GM23248 (cell line): ENCODE measurements around the gene BLZF1. TPM values are rescaled to one million over a fixed set of nuclear protein-coding genes. Genes with fewer than 3 reads are reported as not detected.

Experiments
- DNase-seq: peaks from one replicate; pipeline ENCODE4 v3.0.0-alpha.2; 2015
- H2AFZ ChIP-seq: fragments of 200-600 bp; sonication (generic); 2 replicates; pipeline ENCODE4 v1.6.1; 2016; ENCODE audit warnings: antibody characterized with exemption
- H3F3A ChIP-seq: fragments of 200-600 bp; sonication (generic); 2 replicates; pipeline ENCODE4 v1.6.1; 2016; ENCODE audit warnings: mild to moderate bottlenecking, antibody characterized with exemption, mixed run types; ENCODE audit not compliant: insufficient read depth
- H3K27ac ChIP-seq: fragments of 200-600 bp; sonication (generic); 2 replicates; pipeline ENCODE4 v1.5.1; 2016; ENCODE audit warnings: mild to moderate bottlenecking
- H3K27me3 ChIP-seq: fragments of 200-600 bp; sonication (generic); replicated peaks from 2 replicates; pipeline ENCODE4 v1.6.1; 2016; ENCODE audit warnings: mild to moderate bottlenecking; ENCODE audit not compliant: insufficient read depth
- H3K36me3 ChIP-seq: fragments of 200-600 bp; sonication (generic); 2 replicates; pipeline ENCODE4 v1.6.1; 2016; ENCODE audit warnings: low read depth, mild to moderate bottlenecking
- H3K4me1 ChIP-seq: fragments of 200-600 bp; sonication (generic); 2 replicates; pipeline ENCODE4 v1.6.1; 2016; ENCODE audit warnings: mild to moderate bottlenecking; ENCODE audit not compliant: insufficient read depth
- H3K4me2 ChIP-seq: fragments of 200-600 bp; sonication (generic); one replicate; pipeline ENCODE4 v1.6.1; 2016; ENCODE audit warnings: mild to moderate bottlenecking; ENCODE audit not compliant: unreplicated experiment
- H3K4me3 ChIP-seq: fragments of 200-600 bp; sonication (generic); 2 replicates; pipeline ENCODE4 v1.5.1; 2016; ENCODE audit warnings: mild to moderate bottlenecking
- H3K79me2 ChIP-seq: fragments of 200-600 bp; sonication (generic); 2 replicates; pipeline ENCODE4 v1.6.1; 2016; ENCODE audit warnings: mild to moderate bottlenecking; ENCODE audit not compliant: insufficient read depth
- H3K9ac ChIP-seq: fragments of 200-600 bp; sonication (generic); 2 replicates; pipeline ENCODE4 v1.6.1; 2016; ENCODE audit warnings: mild to moderate bottlenecking
- H3K9me2 ChIP-seq: fragments of 200-600 bp; sonication (generic); 2 replicates; pipeline ENCODE4 v1.6.1; 2016; ENCODE audit warnings: mixed run types, mild to moderate bottlenecking, moderate library complexity; ENCODE audit not compliant: insufficient read depth
- H3K9me3 ChIP-seq: fragments of 200-600 bp; sonication (generic); one replicate; pipeline ENCODE4 v1.6.1; 2017; ENCODE audit warnings: low read depth
- H4K20me1 ChIP-seq: fragments of 200-600 bp; sonication (generic); 2 replicates; pipeline ENCODE4 v1.6.0; 2016; ENCODE audit not compliant: insufficient read depth
- EZH2 ChIP-seq: fragments of 200-600 bp; sonication (generic); IDR thresholded peaks from 2 replicates; pipeline ENCODE4 v1.6.1; 2018; ENCODE audit warnings: antibody characterized with exemption, mild to moderate bottlenecking; ENCODE audit not compliant: insufficient read depth, poor library complexity, severe bottlenecking
- EZH2phosphoT487 ChIP-seq: fragments of 200-600 bp; sonication (generic); IDR thresholded peaks from 2 replicates; pipeline ENCODE4 v1.6.1; 2018; ENCODE audit warnings: antibody characterized with exemption, moderate library complexity, mild to moderate bottlenecking, low read depth; ENCODE audit not compliant: insufficient read depth
- WGBS, 2 experiments: methylation state at CpG; one replicate each; pipeline ENCODE4 v1.1.6; 2015 to 2017; ENCODE audit warnings: low lambda C conversion rate in 2 of 2, low coverage in 1 of 2; ENCODE audit errors: missing lambda C conversion rate in 2 of 2; 5-methylcytosine and 5-hydroxymethylcytosine counted together
- in situ Hi-C: fragments of 300-500 bp; cut with MboI; formaldehyde crosslinking; loops from 2 replicates; pipeline ENCODE4 v1.15.0; 2020
- polyA plus RNA-seq: library from polyadenylated mRNA; unstranded; fragments of >200 nt; fragmentation: Nextera tagmentation; extraction: Ambion mirVana; gene quantifications from 2 replicates; pipeline ENCODE4 v1.2.1, GENCODE V29; 2016
- total RNA-seq: library from RNA; depleted of rRNA; stranded (reverse); fragments of >200 nt; shearing (Covaris generic); gene quantifications from 2 replicates; pipeline ENCODE4 v1.2.3, GENCODE V29; 2014

Gene BLZF1
- total and polyA plus RNA-seq, 2 experiments from 2014 or later = 34.6 to 38.9 TPM

DNA sequence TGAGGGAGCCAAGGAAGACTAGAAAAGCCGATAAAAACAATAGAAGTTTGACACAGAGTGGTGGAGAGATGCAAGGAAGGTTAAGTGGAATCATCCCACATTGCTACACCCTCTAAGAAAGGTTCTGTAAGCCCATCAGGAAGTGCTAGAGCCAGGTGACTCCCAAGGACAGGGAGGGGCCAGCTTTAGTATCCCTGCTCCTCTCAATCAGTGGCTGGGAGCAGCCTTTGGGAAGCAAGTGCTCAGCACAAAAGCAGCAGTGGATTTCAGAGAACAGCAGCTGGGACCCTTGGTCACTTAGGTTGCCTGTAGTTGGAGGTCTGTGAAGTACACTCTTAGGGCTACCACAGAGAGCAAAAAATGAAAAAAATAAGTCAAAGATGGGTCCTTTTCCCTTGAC is 42.9 kb upstream of the BLZF1 start:
- no peaks in the 10 kb centered on the region for H3K27me3 ChIP-seq
- no peaks in the 10 kb centered on the region for H4K20me1 ChIP-seq
- H3F3A ChIP-seq = no peaks in the 10 kb centered on the region
- DNase-seq = no peak
- H3K79me2 ChIP-seq = peaks cover 7% of the 10 kb centered on the region; the same call in 1 of the 2 replicates
- no peak overlapping the region for H3K4me2 ChIP-seq
- H3K9me3 ChIP-seq = no peaks in the 10 kb centered on the region
- peaks cover 15% of the 10 kb centered on the region; the same call in 1 of the 2 replicates for H3K4me1 ChIP-seq
- in situ Hi-C loops = loop anchor here (25.0 kb wide), 1 partner anchor 988 kb away; no protein-coding TSS in a partner anchor
- no peak overlapping the region for H3K9ac ChIP-seq
- WGBS, 2 experiments = 84 to 95% methylated on average over 1 of the region's 1 CpG
- H3K9me2 ChIP-seq = no peaks in the 10 kb centered on the region
- no peak overlapping the region for H3K27ac ChIP-seq
- no peaks in the 10 kb centered on the region for H3K36me3 ChIP-seq
- no peak for TF ChIP-seq EZH2
- no peak for TF ChIP-seq EZH2phosphoT487
- no peak overlapping the region for H2AFZ ChIP-seq
- no peak overlapping the region for H3K4me3 ChIP-seq

DNA sequence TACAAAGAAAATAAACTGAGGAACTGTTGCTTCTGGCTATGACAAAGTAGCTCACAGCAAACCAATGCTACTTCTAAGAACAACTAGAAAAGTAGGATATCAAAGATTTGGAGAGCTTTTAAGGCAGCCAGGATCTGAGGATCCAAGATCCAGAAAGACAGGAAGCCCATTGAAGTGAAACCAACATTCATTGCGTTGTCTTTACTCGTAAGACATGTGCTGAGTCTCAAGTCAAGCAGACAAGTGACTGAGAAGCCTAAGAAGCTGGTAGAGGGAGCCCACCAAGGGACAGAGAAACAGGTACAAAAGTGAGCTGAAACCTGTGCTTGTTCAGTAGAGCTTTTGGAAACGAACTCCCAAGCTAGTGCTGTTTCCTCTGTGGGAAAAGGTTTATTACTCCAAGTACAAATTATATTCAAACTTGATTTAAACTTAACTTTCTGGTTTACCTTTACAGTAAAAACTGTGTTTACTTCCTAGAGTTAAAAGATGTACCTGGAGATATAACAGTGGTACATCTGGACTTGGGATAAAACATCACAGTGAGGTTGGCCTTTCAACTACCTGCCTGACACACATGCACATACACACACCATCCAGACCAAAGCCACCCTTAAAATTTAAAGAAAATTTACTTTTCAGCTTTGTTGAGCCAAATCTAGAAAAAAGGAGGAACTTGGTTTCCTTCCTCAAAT is 41.6 kb upstream of the BLZF1 start:
- peaks cover 11% of the 10 kb centered on the region; the same call in 1 of the 2 replicates for H3K4me1 ChIP-seq
- no peaks in the 10 kb centered on the region for H3K9me2 ChIP-seq
- no peak overlapping the region for H3K4me3 ChIP-seq
- H3K36me3 ChIP-seq = no peaks in the 10 kb centered on the region
- no peak overlapping the region for H3K27ac ChIP-seq
- H3K9ac ChIP-seq = no peak overlapping the region
- peaks cover 20% of the 10 kb centered on the region; the same call in 1 of the 2 replicates for H3K79me2 ChIP-seq
- no peaks in the 10 kb centered on the region for H3F3A ChIP-seq
- no peak for DNase-seq
- H3K4me2 ChIP-seq = no peak overlapping the region
- 73 to 82% methylated on average over 3 of the region's 3 CpGs for WGBS, 2 experiments
- in situ Hi-C loops = loop anchor here (25.0 kb wide), 1 partner anchor 989 kb away; no protein-coding TSS in a partner anchor
- TF ChIP-seq EZH2phosphoT487 = no peak
- no peak for TF ChIP-seq EZH2
- no peak overlapping the region for H2AFZ ChIP-seq
- H3K27me3 ChIP-seq = no peaks in the 10 kb centered on the region
- no peaks in the 10 kb centered on the region for H3K9me3 ChIP-seq
- H4K20me1 ChIP-seq = no peaks in the 10 kb centered on the region

DNA sequence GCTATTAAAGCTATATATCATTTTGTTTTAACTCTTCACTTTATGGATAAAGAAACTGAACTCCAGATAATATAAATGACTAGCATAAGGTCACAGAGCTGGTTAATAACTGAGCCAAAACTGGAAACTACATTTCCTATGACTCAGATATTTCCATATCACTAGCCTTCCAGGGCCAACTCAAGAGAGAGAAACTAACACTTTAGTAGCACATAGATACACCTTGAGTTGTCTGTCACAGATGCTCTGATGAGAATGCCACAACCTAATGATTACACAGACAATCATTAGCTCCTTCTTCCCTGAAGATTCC is 41.1 kb upstream of the BLZF1 start:
- in situ Hi-C loops = loop anchor here (25.0 kb wide), 1 partner anchor 990 kb away; no protein-coding TSS in a partner anchor
- no peaks in the 10 kb centered on the region for H3F3A ChIP-seq
- no peaks in the 10 kb centered on the region for H4K20me1 ChIP-seq
- H3K9ac ChIP-seq = no peak overlapping the region
- no peak overlapping the region for H2AFZ ChIP-seq
- H3K27me3 ChIP-seq = no peaks in the 10 kb centered on the region
- peaks cover 25% of the 10 kb centered on the region; the same call in 1 of the 2 replicates for H3K79me2 ChIP-seq
- H3K9me2 ChIP-seq = no peaks in the 10 kb centered on the region
- H3K4me1 ChIP-seq = peaks cover 10% of the 10 kb centered on the region; the same call in 1 of the 2 replicates
- no peaks in the 10 kb centered on the region for H3K36me3 ChIP-seq
- H3K4me3 ChIP-seq = no peak overlapping the region
- no peak overlapping the region for H3K4me2 ChIP-seq
- no peaks in the 10 kb centered on the region for H3K9me3 ChIP-seq
- DNase-seq = peak; percentile 57
- H3K27ac ChIP-seq = no peak overlapping the region
- TF ChIP-seq EZH2 (no peak), EZH2phosphoT487 (no peak)

DNA sequence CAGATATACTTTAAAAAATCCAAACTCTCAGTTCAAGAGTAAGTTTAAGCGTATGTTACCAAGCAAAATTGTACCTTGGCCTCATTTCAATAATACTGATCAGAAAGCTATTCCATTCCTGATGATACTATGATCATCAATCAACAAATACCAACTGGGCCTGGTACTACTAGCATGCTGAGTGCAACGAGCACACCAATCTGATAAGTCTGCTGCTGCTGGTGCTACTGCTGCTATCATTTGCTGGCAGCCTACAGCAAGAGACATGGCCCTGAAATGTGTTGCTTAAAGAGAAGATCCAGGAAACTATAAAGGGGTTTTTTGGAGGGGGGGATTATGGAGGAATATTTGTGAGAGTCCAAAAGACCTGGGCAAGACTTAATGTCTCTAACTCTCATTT is 40.1 kb upstream of the BLZF1 start:
- Histone ChIP-seq H3K4me3 (no peak overlapping the region), H3K4me2 (no peak overlapping the region), H3F3A (no peaks in the 10 kb centered on the region), H3K27me3 (no peaks in the 10 kb centered on the region), H3K4me1 (peaks cover 10% of the 10 kb centered on the region; the same call in 1 of the 2 replicates), H3K27ac (no peak overlapping the region), H3K36me3 (no peaks in the 10 kb centered on the region), H3K79me2 (peaks cover 35% of the 10 kb centered on the region; the same call in 1 of the 2 replicates), H3K9me3 (no peaks in the 10 kb centered on the region), H4K20me1 (no peaks in the 10 kb centered on the region), H3K9me2 (no peaks in the 10 kb centered on the region), H2AFZ (no peak overlapping the region), H3K9ac (no peak overlapping the region)
- in situ Hi-C loops = loop anchor here (25.0 kb wide), 1 partner anchor 991 kb away; no protein-coding TSS in a partner anchor
- no peak for DNase-seq
- TF ChIP-seq EZH2phosphoT487 (no peak), EZH2 (no peak)
- 82 to 83% methylated on average over 2 of the region's 2 CpGs for WGBS, 2 experiments
